NT2/D1 (cell line): ENCODE measurements around the gene TMEM259.

Experiments used
- YY1 ChIP-seq: IDR thresholded peaks from 2 replicates; pipeline ENCODE4 v1.6.1; 2011; ENCODE audit not compliant: insufficient read length, insufficient read depth
- ZNF274 ChIP-seq: IDR thresholded peaks from 2 replicates; pipeline ENCODE4 v1.6.1; 2011; ENCODE audit warnings: mild to moderate bottlenecking, low read depth, low read length

DNA sequence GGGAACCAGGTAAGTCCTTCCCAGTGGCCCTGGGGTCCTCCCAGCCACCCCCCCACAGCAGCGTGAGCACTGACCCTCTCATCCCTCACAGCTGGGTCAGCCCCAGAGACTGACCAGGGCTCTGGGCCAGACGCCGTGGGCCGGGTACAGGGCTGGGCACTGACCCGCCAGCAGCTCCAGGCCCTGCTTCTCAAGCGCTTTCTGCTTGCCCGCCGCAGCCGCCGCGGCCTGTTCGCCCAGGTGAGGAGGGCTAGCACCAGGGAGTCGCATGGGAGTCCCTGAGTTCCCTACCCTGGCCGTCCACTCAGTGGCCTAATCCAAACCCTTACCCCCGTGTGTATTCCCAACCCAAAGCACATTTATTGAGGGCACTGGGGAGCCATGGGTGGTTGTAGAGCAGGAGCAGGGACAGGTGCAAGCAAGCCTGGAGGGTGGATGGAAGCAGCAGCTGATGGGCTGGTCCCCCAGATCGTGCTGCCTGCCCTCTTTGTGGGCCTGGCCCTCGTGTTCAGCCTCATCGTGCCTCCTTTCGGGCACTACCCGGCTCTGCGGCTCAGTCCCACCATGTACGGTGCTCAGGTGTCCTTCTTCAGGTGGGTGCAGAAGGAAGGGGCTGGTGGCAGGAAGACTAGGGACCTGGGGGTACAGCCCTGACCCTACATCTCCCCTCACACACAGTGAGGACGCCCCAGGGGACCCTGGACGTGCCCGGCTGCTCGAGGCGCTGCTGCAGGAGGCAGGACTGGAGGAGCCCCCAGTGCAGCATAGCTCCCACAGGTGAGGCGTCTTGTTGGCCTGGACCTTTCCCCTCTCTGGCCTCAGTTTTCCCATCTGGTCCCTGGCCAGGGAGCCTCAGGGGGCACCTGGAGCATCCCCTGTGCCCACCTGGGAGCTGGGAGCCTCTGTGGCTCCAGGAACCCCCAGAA is 33.4 kb upstream of the TMEM259 start:
- TF ChIP-seq ZNF274 (no peak), YY1 (no peak)
